OCI-LY1 (cell line): Measurements from ENCODE around the gene CNTFR.

Experiments used
- EZH2 ChIP-seq: fragments of 200-600 bp; sonication (generic), shearing (Covaris generic); IDR thresholded peaks from 2 replicates; pipeline ENCODE4 v1.8.0; 2017; ENCODE audit warnings: borderline replicate concordance, mixed run types, mild to moderate bottlenecking, antibody characterized with exemption, low read length, moderate library complexity, mixed read lengths
- TF ChIP-seq, protein P1 (sequence below): fragments of 200-600 bp; sonication (generic), shearing (Covaris generic); IDR thresholded peaks from 2 replicates; pipeline ENCODE4 v1.5.1; 2017; ENCODE audit warnings: mild to moderate bottlenecking, antibody characterized with exemption, low read length, moderate library complexity, mixed read lengths

GRCh38 chr9:34591917-34592866 lies 2.7 kb upstream of the CNTFR start:
- TF ChIP-seq, protein P1, sequence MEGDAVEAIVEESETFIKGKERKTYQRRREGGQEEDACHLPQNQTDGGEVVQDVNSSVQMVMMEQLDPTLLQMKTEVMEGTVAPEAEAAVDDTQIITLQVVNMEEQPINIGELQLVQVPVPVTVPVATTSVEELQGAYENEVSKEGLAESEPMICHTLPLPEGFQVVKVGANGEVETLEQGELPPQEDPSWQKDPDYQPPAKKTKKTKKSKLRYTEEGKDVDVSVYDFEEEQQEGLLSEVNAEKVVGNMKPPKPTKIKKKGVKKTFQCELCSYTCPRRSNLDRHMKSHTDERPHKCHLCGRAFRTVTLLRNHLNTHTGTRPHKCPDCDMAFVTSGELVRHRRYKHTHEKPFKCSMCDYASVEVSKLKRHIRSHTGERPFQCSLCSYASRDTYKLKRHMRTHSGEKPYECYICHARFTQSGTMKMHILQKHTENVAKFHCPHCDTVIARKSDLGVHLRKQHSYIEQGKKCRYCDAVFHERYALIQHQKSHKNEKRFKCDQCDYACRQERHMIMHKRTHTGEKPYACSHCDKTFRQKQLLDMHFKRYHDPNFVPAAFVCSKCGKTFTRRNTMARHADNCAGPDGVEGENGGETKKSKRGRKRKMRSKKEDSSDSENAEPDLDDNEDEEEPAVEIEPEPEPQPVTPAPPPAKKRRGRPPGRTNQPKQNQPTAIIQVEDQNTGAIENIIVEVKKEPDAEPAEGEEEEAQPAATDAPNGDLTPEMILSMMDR = no peak
- TF ChIP-seq EZH2 = no peak
